Lung (tissue), 12 donors: Measurements from ENCODE around the gene PDIA3. TPM values are rescaled to one million over a fixed set of nuclear protein-coding genes. Genes with fewer than 3 reads are reported as not detected.

Experiments used
- ATAC-seq: fragments of 200-7000 bp; cut with Tn5 transposase; one replicate; pipeline ENCODE4 v1.9.1; 2020; ENCODE audit warnings: moderate number of reproducible peaks; ENCODE audit not compliant: insufficient read depth, low FRiP score
- DNase-seq, 3 donors: peaks; one replicate each; pipeline ENCODE4 v3.0.0-alpha.2; 2013 to 2017
- H3K27ac ChIP-seq, 2 donors: one replicate each; pipeline ENCODE4 v1.5.1; 2013; ENCODE audit warnings: mild to moderate bottlenecking in 2 of 2, moderate library complexity in 2 of 2, control low read depth in 1 of 2, inconsistent platforms in 1 of 2, low read depth in 1 of 2, low read length in 1 of 2
- H3K27me3 ChIP-seq, 3 donors: one replicate each; pipeline ENCODE4 v1.5.1; 2013; ENCODE audit warnings: low read length in 2 of 3; ENCODE audit not compliant: control insufficient read depth in 3 of 3, insufficient read depth in 3 of 3
- H3K36me3 ChIP-seq, 4 donors: one replicate each; pipeline ENCODE4 v1.5.1; 2013; ENCODE audit warnings: low read length in 4 of 4, mild to moderate bottlenecking in 1 of 4, moderate library complexity in 1 of 4; ENCODE audit not compliant: control insufficient read depth in 4 of 4, insufficient read depth in 4 of 4
- H3K4me1 ChIP-seq, 5 donors: one replicate each; pipeline ENCODE4 v1.5.1; 2013; ENCODE audit warnings: low read length in 5 of 5, mild to moderate bottlenecking in 2 of 5, moderate library complexity in 1 of 5; ENCODE audit not compliant: control insufficient read depth in 5 of 5, insufficient read depth in 5 of 5
- H3K4me3 ChIP-seq: one replicate; pipeline ENCODE4 v1.5.1; 2013; ENCODE audit warnings: mild to moderate bottlenecking, control low read depth, moderate library complexity
- H3K9ac ChIP-seq, 2 donors: one replicate each; pipeline ENCODE4 v1.5.1; 2013; ENCODE audit warnings: low read length in 2 of 2, control low read depth in 1 of 2; ENCODE audit not compliant: insufficient read depth in 1 of 2
- H3K9me3 ChIP-seq, 4 donors: one replicate each; pipeline ENCODE4 v1.5.1; 2013; ENCODE audit warnings: low read length in 3 of 4, mild to moderate bottlenecking in 1 of 4, moderate library complexity in 1 of 4; ENCODE audit not compliant: control insufficient read depth in 4 of 4, insufficient read depth in 3 of 4
- WGBS, 2 donors: extraction: QIAGEN DNeasy Blood & Tissue Kit; methylation state at CpG; one replicate each; pipeline ENCODE4 v1.1.7; 2013; 5-methylcytosine and 5-hydroxymethylcytosine counted together
- polyA plus RNA-seq, 2 donors: library from polyadenylated mRNA; stranded (reverse); fragments of 200-250 nt; gene quantifications; one replicate each; pipeline ENCODE4 v1.2.1, GENCODE V29; 2013
- total RNA-seq, 2 donors: library from RNA; depleted of rRNA in 1 of 2; stranded (reverse); fragments of >200 nt in 1 of 2; gene quantifications; one replicate each; pipeline ENCODE4 v1.2.1, GENCODE V29; 2014 to 2021
- TF ChIP-seq, protein P1 (sequence below): IDR thresholded peaks from 2 replicates; pipeline ENCODE4 v1.5.1; 2012; ENCODE audit warnings: mild to moderate bottlenecking; ENCODE audit errors: control extremely low read depth, extremely low read depth
- donor health status: control.
- donor health status: control.
- donor health status: Bipolar disorder and iron deficiency.
- donor health status: healthy.
- donor health status: DM: yes; HTN: yes; CAD: no.

Gene PDIA3
- total and polyA plus RNA-seq, 4 donors, result 235 to 580 (median 385) TPM

DNA sequence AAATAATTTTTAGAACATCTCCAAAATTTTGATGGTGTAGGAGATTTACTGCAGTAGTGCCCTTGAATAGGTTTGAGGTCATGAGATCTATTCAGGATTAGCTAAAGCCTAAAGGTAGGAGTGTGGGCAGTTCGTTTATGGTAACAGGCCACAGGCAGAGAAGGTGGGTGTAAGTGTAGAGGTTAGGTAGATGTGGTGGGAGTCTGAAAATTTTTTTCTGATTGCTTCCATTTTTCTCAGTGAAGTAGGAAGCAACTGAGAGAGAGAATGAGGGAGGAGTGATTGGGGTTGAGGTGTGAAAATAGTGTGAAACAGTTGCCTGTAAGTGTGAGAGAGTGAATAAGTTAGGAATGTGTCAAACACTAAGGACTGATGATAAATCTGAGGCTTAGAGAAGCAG lies 32.8 kb downstream of the PDIA3 start:
- H3K4me1 ChIP-seq, result peaks cover 0 to 12% (median 4%) of the 10 kb centered on the region in 5 donors
- TF ChIP-seq, protein P1, sequence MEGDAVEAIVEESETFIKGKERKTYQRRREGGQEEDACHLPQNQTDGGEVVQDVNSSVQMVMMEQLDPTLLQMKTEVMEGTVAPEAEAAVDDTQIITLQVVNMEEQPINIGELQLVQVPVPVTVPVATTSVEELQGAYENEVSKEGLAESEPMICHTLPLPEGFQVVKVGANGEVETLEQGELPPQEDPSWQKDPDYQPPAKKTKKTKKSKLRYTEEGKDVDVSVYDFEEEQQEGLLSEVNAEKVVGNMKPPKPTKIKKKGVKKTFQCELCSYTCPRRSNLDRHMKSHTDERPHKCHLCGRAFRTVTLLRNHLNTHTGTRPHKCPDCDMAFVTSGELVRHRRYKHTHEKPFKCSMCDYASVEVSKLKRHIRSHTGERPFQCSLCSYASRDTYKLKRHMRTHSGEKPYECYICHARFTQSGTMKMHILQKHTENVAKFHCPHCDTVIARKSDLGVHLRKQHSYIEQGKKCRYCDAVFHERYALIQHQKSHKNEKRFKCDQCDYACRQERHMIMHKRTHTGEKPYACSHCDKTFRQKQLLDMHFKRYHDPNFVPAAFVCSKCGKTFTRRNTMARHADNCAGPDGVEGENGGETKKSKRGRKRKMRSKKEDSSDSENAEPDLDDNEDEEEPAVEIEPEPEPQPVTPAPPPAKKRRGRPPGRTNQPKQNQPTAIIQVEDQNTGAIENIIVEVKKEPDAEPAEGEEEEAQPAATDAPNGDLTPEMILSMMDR, result no peak
- ATAC-seq, result no peak
- no peak overlapping the region for H3K27ac ChIP-seq
- WGBS, 2 donors, result 78 to 81% methylated on average over 1 of the region's 1 CpG
- no peak overlapping the region for H3K9ac ChIP-seq
- no peak for DNase-seq
- H3K36me3 ChIP-seq, result peaks cover 0 to 1% (median 0%) of the 10 kb centered on the region in 4 donors
- H3K27me3 ChIP-seq, result no peaks in the 10 kb centered on the region
- H3K9me3 ChIP-seq, result no peaks in the 10 kb centered on the region
- no peak overlapping the region for H3K4me3 ChIP-seq

DNA sequence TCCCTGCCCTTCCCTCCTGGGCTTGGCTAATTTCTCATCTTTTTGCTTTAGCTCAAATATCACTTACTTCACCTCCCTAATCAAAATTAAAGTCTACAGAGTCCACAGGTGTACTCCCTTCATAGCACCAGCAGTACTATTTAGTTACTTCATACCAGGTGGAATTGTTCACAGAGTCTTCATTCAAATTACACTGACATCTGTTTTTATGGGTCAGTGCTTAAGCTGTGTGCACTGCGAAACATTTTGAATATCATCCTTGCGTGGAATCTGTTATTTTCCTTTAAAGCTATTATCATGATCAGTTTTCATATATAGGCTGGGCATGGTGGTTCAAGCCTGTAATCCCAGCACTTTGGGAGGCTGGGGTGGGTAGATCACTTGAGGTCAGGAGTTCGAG lies 43.2 kb downstream of the PDIA3 start:
- Histone ChIP-seq H3K9ac (no peak overlapping the region), H3K9me3 (no peaks in the 10 kb centered on the region), H3K27ac (no peak overlapping the region), H3K4me1 (peaks cover 3 to 16% (median 8%) of the 10 kb centered on the region in 5 donors), H3K4me3 (no peak overlapping the region), H3K36me3 (peaks cover 0 to 10% (median 8%) of the 10 kb centered on the region in 4 donors), H3K27me3 (no peaks in the 10 kb centered on the region)
- DNase-seq, result no peak
- 95 to 99% methylated on average over 3 of the region's 3 CpGs for WGBS, 2 donors
- no peak for ATAC-seq
- TF ChIP-seq, protein P1, result no peak

DNA sequence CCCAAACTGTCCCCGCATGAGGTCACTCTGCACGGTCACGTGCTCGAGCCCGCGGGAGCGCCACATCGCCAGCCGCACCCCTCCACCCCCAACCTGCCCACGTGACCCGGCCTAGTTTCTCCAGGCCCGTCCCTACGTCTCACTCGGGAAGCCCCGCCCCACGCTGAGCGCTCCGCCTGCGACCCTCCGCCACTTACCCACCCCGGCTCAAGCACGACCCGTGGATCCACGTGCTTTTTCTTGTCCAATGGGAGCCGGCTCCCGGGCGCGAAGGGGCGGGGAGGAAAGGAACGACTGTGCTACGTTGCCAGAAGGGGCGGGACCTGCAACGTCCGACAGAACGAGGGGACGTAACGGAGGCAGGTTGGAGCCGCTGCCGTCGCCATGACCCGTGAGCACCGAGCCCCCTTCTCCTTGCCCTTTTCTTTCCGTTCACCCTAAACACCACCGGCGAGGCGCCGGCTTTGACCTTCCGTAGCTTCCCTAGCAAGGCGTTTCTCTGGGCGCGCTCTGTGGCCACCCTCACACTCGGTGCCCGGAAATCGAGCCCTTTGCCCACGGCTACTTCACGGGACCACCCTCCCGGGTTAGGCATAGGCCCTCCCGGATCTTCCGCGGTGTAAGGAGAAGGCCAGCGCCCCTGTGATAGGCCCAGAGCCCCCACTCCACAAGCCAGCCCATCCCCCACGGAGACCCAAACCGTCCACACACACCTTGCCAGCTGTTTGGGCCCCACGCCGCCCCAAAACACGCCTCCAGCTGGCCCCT lies 45.9 kb downstream of the PDIA3 start, which contains the start of gene SERF2:
TSS of gene SERF2 (plus strand) at position 328 of the 768 bp plus-strand sequence. CDS start at position 385, 57 bp downstream.
- WGBS, 2 donors, result 0% methylated on average over 63 to 66 of the region's 66 CpGs
- H3K27ac ChIP-seq, result peak within 1 kb of the TSS; percentile 95 to 96
- H3K27me3 ChIP-seq, result no peaks in the 10 kb centered on the region
- DNase-seq (peak; percentile 100), ATAC-seq (peak; percentile 96)
- peak within 1 kb of the TSS; percentile 89 for H3K4me3 ChIP-seq
- H3K4me1 ChIP-seq, result peaks cover 3 to 21% (median 16%) of the 10 kb centered on the region in 5 donors
- TF ChIP-seq, protein P1, result no peak
- H3K36me3 ChIP-seq, result peaks cover 0 to 28% (median 23%) of the 10 kb centered on the region in 4 donors
- no peaks in the 10 kb centered on the region for H3K9me3 ChIP-seq
- H3K9ac ChIP-seq, result peak within 1 kb of the TSS; percentile 98 to 99
